Sigmoid colon (tissue), 4 donors: ENCODE results near the gene SPINT1.

Experiments used
- CTCF ChIP-seq, 4 experiments: fragments of 450-650 bp in 3 of 4; fragments of 200-600 bp in 1 of 4; IDR thresholded peaks; one replicate each; pipeline ENCODE4 v1.5.1; 2016 to 2019; ENCODE audit warnings: antibody characterized with exemption in 4 of 4, mild to moderate bottlenecking in 3 of 4, moderate library complexity in 2 of 4
- EP300 ChIP-seq, 4 donors: sonication (generic); formaldehyde crosslinking; IDR thresholded peaks; one replicate each; pipeline ENCODE4 v1.6.1; 2017; ENCODE audit warnings: antibody characterized with exemption in 4 of 4
- POLR2A ChIP-seq, 2 donors: fragments of 450-650 bp; IDR thresholded peaks; one replicate each; pipeline ENCODE4 v1.6.1; 2016; ENCODE audit warnings: antibody characterized with exemption in 2 of 2, mild to moderate bottlenecking in 2 of 2, moderate library complexity in 2 of 2

GRCh38 chr15:40854161-40854560, 10.3 kb downstream of the SPINT1 start:
- no peak for TF ChIP-seq EP300 (IDR thresholded peaks at IDR 0.05)
- TF ChIP-seq CTCF (IDR thresholded peaks at IDR 0.05) = no peak
- TF ChIP-seq POLR2A (IDR thresholded peaks at IDR 0.05) = no peak
